ENCODE results near the gene TRIM65.

The TRIM65 gene

DNA sequence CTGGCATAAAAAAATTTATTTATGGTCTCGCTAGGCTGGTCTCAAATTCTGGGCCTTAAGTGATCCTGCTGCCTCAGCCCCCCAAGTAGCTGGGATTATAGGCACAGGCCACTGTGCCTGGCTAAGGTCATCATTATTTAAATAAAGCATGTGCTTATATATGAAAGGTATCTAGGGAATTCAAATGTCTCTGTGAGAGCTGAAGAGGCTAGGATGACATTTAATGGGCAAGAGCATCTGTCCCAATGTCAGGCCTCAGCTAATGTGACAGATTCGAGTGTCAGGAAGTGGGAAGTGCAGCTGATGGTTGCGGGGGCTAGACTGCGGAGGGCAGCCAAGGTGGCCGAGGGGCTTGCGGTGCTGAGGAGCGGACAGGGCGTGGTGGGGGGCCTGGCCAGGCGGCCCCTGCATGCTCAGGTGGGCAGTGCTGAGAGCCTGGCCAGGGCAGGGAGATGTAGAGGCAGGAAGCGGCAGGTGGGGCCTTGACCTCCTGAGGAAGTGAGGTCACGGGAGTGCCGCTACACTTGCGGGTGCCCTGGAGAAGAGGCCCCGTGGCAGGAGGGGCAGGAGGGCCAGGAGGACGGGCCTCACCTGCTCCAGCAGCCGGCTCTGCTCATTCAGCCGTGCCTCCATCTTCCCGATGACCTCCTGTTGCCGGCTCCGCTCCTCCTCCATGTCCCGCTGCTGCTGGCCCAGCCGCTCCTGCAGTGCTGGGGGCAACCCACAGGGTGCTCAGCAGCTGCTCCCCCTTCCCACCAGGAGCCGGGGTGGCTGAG, 20.6 kb upstream of the TRIM65 start:
- no peak for DNase-seq

DNA sequence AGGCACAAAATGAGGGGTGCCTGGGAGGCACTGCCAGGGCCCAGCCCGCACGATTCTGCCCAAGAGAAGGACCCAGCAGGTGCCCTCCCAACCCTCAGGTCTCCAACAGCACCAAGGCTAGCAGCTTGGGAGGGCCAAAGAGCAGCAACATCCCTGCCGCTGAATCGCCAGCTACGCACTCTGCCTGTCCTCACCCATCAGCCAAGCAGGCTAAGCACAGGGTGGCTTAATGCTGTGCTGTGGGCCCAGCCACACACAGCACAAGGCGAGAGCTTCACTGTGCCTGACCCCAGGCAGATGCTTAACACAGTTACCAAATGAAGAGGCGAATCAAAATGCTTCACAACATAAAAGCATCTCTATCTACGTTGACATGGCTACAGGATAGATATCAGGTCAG, 18.5 kb upstream of the TRIM65 start:
- no peak for DNase-seq

DNA sequence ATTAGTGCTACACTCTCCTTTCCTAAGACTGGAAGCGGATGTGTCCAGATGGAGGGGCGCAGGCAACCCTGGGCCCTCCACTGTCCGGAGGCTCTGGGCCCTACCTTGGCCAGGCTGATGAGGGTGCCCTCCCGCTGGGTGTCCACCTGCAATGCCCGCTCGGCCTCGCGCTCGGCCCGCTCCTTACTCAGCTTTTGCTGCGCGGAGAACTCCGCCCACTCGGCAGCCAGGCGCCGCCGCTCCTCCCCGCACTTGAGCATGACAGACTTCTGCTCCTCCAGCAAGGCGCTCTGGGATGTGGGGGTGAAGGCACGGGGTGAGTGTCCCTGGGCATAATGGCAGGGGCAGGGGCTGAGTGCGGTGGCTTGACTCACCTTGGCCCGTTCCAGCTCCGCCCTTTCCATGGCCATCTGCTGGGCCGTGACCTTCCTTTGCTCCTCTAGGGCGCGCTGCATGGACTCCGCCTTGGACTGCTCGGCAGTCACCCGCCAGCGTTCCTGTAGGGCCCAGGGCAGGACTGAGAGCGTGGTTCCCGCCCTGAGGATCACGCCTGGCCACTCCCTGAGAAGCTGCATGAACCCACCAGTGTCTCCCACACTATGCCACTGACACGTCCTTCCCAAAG, 18.0 kb upstream of the TRIM65 start:
- DNase-seq, result no peak

DNA sequence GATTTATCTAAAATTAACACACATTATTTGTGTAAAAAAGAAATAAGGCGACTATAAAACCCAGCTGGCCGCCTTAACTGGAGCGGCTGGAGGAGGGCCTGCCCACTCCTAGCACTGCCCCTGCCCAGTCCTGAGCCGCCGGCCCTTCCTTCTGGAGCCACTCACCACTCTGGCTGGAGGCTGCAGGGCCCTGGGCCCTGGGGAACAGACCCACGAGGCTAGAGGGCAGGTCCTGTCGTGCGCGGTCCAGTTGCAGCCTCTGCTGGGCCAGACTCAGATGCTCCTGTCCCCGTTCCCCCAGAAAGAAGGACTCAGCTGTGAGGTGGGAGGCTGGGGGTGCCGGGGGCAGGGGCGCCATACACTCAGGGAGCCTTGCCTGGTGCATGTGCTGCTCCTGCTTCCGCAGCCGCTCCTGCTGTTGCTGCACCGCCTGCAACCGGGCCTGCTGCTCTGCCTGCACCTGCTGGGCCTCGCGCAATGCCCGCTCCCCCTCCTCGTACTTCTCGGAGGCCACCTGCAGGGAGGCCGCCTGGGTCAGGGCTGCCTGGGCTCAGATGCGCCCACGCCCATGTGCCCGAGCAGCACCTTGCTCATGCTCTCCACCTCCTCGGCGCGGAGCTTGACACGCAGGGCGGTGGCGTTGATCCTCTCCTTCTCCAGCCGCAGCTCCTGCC, 16.9 kb upstream of the TRIM65 start:
- DNase-seq, result no peak

DNA sequence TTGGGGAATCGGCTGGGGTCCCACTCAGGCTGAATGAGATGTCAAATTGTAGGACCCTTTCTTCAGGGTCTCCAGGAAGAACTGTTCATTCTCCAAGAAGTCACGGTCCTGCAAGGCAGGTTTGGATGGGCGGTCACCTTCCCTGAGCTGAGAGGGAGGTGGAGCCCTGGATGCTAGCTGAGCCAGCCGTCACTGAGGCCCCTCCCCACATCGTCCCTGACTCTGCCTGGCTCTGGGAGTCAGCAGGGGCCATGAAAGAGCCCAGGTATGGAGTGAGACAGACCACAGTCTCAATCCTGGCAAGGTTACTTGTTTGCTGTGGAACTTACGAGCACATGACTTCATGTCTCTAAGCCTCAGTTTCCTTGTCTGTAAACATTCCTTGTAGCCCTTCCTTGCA, 13.9 kb upstream of the TRIM65 start:
- no peak for DNase-seq

DNA sequence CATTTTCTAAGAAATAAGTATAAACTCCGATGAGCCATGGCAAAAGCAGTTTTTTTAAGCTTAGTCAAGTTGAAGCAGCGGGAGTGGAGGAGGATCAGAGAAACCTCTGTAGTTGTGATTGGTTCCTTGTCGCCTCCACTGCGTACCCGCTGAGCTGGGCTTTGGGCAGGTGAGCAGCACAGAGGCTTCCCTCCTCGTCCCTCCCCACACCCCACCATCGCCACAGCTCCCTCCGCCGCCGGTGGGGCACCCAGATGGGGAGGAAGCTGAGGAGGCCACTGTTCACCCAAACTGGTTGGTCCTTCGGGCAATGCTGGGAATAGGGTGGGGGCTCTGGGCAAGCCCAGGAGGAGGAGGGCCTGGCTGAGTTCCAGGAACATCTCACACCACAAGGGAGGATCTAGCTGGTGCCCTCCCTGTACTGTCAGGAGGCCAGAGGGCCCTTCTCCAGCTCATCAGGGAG, 13.1 kb upstream of the TRIM65 start:
- DNase-seq, result no peak

DNA sequence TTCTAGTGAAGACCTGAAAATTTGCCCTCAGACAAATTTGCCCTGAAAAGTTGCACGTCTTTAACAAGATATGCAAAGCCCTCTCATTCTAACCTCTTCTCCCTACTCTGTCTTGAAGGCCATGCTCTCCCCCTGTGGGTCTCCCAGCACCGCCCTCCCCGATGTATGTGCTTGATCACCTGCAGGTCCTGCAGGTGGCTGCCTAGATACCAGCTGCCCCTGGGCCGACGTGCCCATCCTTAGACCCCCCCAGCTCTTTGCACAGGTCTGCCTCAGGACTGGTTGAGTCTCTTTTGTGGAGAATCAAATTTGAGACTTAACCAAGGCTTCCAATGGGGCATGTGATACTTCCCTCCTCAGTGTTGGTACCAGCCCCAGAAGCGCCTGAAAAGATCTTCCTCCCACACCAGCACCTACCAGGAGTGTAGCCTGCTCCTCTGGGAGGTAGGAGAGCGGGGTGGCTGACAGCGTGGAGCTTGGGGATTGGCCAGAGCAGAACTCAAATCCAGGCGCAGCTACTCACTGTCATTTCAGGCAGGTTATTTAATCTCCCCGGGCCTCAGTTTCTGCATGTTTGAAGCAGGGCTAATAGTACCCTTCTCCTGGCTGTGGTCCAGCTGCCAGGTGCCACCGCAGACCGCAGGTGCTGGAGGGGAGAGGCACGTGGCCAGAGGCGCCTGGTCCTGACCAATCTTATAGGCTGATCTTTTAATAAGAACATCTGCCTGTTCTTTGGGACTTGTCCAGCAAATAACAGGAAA, 12.5 kb upstream of the TRIM65 start:
- no peak for DNase-seq

DNA sequence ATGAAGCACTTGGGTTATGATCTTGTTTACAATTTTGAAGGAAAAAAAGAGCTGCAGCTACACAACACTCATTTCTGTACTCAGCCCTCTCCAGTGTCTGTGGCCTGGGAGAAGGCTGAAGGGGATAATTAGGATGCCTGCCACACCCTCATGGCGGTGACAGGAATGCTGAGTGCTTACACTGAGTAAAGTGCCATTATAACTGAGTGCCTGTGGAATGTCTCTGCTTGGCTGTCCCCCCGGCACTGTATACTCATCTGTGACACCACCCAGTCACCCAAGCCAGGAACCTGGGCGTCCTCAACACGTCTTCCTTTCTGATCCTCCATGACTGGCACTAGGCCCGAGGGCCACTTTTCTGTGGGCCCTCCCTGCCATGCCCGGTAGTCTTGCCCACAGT, 11.4 kb upstream of the TRIM65 start:
- DNase-seq, result no peak

DNA sequence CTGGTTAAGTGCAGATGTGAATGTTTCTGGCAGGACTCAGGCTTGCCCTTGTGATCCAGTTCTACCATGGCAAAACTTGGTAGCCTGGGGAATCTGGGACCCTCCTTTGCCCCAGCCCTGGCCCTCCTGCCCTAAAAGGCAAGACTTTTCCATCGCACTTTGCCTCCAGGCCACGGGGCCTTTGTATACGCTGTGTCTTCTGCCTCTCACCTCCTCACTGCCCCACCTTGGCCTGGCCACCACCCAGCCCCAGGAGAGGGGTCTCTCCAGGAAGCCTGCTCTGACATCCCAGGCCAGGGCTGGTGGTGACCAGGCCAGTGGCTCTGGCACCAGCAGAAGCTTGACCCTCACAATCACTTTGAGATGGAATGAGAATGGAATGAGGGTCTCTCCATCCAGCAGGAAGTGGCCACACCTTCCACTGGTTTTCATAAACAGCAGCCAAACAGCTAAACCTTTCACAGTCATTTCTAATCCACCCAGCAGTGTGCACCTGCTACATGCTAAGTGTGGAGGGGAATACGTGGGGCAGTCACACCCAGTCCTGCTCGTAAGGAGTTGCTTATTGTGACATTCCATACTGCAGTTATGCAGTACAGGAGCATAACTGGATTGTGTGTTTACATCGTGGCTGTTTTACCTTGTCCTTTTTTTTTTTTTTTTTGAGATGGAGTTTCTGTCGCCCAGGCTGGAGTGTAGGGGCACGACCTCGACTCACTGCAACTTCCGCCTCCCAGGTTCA, 9.6 kb upstream of the TRIM65 start:
- DNase-seq, result no peak

DNA sequence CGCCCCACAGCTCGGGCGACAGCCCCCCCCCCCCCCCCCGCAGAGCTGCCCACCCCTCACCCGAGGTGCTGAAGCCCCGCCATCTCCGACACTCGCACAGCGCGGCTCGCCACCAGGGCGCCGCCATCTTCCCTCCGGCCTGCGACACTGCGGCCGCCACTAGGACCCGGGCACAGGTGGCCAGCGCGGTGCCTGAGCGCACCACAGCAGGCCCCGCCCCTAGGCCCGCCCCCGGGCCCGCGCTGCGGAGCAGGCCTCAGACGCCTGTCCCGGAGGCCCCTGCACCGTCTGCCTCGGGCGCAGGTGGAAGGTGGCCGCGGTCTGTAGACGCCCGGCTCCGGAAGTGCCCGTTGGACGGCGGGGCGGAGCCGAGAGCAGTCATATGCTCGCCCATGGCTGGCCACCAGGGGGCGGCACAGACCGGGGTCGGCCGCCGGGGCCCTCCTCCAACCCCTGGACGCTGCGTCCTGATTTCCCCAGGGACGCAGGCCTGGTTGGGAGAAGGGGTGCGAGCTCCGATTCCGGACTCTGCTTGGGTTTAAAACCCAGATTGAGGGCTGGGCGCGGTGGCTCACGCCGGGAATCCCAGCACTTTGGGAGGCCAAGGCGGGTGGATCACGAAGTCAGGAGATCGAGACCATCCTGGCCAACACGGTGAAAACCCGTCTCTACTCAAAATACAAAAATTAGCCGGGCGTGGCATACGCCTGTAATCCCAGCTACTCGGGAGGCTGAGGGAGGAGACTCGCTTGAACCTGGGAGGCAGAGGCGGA, 8.2 kb upstream of the TRIM65 start, which contains the start of gene MRPL38:
TSS of gene MRPL38 (minus strand) at position 136 of the 773 bp plus-strand sequence. CDS start at position 127, 9 bp downstream.
- peak; percentile 93 for DNase-seq

DNA sequence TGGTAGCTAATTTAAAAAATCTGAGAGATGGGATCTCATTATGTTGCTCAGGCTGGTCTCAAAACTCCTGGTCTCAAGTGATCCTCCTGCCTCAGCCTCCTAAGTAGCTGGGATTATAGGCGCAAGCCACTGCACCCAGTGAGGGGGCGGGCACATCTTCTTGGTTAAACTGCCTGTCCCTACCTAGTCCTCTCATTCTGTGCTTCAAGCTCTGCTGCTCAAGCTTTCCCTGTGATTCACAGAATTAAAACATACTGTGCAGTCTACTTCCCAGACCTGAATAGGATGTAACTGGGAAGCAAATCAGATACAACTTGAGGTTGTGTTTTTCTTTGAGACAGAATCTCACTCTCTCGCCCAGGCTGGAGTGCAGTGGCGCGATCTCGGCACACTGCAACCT, 5.7 kb upstream of the TRIM65 start:
- DNase-seq, result no peak

DNA sequence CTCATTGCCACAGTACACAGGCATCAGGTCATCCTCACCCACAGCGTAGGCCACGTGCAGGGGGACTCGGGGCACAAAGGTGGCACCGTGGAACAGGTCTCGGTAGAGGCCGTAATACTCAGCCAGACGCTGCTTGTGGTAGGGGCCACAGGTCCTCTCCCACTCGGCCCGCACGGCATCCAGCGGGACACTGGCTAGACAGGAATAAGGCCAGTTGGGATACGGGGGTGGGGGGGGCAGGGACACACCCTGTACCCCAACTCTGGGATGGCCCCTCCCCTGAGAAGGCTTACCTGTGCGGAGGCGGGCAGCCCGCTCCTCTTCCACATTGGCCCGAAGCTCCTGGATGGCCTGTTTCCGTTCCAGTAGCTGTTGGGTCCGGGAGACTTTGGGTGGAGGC, 5.0 kb upstream of the TRIM65 start:
- DNase-seq, result no peak

DNA sequence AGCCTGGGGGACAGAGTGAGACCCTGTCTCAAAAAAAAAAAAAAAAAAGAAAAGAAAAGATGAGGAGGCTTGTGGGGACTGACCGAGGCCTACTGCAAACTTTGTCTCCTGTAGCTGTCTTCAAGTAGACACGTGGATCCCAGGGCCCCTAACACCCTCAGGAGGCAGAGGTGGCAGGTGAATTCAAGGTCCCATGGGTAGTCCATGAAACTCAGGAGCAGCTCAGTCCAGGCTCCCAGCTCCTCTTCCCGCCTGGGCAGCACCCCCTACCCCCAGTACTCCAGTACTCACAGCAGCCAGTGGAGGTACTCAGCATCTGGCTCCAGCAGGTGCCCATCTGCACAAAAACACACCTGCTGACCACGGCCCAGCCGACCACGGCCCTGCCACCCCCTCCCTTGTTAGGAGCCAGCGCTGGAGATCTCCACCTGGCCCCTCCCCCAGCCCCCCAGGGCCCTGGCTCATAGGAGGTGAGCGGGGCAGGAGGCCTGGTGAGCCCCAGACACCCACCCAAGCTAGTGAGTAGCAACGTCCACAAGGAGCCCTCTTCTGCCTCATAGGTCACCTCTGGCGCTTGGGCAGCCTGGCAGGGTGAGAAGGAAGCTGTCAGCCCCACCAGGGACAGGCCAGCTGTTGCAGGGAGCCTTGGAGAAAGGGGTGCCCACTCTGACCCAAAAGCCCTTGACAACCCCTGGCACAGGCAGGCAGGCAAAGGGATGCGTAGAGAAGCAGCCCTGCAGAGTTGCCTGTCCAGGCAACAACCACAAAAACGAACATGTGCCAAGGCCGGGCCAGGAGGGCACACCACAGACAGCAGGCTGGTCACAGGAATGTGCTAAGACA, 4.2 kb upstream of the TRIM65 start:
- DNase-seq, result no peak

DNA sequence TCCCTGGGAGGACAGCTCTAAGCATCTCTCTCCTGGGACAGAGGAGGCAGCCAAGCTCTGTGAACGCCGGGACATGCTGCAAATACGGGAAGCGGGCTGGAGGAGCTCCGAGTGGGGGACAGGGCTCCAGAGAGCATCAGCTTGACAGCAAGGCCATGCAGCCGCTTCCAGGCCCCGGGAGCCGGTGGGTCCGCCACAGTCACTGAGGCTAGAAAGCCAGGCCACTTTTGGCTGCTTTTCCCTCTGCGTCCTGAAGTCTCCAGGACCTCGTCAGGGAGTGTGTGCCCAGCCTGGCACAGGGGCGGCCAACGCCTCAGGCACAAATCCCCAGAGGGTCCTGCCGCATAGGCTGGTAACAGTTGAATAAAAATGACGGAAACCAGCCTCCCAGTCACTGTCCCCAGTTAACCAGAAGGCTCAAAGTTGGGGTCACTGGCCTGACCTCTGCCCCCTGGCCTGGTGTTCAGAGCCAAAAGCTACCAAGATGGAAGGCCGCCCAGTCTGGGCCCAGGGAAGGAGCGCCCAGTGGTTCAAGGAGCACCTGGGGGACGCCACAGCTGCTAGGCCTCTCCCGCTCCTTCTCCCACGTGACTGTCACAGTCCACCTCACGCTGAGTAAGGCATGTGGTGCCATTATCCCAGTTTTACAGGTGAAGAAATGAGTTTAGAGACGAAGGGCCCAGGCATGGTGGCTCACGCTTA, 3.2 kb upstream of the TRIM65 start:
- no peak for DNase-seq

DNA sequence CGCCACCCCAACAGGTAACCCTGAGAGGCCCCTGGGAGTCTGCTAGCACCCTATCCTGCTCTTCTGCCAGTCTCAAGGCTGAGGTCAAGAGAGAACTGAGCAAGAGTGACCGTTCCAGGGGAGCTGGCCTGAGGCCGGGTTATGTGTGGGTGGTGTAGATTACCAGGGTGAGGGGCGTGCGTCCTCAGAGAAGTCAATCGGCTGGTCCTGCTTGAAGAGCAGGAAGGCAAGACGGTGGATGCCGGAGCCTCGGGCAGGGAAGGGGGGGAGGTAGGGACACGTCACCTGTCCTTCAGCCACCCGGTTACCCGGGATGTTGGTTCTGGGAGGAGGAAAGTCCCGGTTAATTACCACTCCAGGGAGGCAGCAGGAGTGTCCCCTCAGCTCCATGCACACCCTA, 2.6 kb upstream of the TRIM65 start:
- DNase-seq, result no peak

DNA sequence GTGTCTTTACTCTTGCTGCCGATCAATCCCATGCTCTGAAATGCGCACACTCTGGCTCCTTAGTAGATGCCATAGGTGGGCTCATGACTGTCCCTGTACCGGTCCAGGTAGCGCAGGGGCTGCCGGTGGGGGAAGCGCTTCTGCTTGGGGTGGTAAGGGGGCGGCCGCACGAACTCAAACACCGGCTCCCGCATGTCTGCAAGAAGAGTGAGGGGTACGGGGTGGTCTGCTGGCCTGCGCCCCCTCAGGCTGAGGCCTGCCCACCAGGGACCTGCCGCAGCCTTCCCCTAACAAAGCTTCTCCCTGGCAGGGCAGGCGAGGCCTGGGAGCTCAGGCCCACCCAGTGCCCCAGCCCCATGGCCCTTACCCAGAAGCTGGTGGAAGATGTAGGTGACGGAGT, 2.0 kb upstream of the TRIM65 start:
- DNase-seq, result no peak

DNA sequence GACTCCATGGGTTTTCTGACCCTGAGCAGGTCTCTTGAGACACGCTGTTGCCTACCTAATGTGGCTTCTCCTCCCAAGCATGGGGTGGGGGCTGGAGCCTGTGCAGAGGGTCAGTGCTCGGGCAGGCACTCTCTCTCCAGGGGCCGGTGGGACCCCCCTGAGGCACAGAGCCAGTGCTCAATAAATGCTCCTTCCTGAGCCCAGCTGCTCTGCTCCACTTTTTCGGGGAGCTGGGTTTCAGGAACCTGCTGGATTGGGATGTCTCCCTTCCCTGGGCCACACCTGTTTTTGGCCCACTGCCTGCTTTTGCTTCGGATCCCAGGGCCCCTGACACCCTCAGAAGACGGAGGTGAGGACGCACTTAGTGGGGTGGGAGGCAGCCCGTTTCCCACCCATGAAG, 1.3 kb upstream of the TRIM65 start:
- DNase-seq, result no peak

DNA sequence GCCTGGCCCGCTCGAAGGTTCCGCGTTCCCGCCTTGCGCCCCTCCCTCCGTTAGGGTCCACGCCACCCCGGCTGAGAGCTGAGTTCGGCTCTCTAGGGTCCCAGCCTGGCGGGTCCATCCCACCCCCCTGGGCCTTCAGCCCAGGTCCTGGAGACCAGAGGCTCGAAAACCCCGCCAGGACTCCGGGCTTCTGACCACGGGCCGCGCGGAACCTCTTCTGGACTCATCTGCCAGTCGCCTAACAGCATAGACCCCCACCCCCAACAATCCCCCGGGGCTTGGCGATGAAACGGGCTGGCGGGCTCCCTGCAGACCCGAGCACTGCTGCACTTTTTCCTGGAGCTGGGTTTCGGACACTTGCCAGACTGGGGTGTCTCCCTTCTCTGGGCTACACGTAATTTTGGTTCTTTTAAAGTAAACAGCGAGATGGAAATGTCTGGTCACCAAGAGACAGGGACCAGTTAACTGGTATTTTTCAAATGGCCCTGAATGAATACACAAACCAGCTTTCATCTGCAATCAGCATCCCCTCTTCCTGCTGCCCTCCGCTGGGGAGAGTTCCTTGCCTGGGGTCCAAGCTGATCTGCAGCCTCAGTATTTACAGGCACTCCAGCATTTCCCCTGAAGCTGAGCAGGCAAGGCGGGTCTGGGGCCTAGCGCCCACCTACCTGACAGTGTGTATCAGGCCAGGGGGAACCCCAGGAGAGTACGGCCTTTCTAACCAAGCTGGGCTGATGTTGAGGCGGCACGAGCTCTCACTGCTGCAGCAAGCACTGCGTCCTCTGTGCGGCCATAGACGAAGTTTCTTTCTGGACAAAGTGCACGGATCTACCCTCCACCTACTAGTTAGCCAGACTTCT, 639 bp upstream of the TRIM65 start:
- no peak for DNase-seq

All from MV-4-11 (cell line).